K562 (cell line): ENCODE results near the gene WDR46. TPM values are rescaled to one million over a fixed set of nuclear protein-coding genes. Genes with fewer than 3 reads are reported as not detected.

Experiments
- ARID2 ChIP-seq: fragments of 450-650 bp; IDR thresholded peaks from 2 replicates; pipeline ENCODE4 v1.6.1; 2017; ENCODE audit warnings: antibody characterized with exemption, mild to moderate bottlenecking
- CTCFL ChIP-seq: IDR thresholded peaks from 2 replicates; pipeline ENCODE4 v1.6.1; 2011; ENCODE audit warnings: borderline replicate concordance, low read depth, mild to moderate bottlenecking, moderate library complexity, low read length; ENCODE audit not compliant: insufficient read depth, poor library complexity, severe bottlenecking
- JUN ChIP-seq, 2 experiments: sonication (generic) in 1 of 2; formaldehyde crosslinking in 1 of 2; IDR thresholded peaks; 2 replicates each; pipeline versions ENCODE4 v1.6.1 to v1.8.0; 2012 to 2022; ENCODE audit warnings: borderline replicate concordance in 2 of 2, mild to moderate bottlenecking in 2 of 2, improper control_type of control experiment in 1 of 2, low read depth in 1 of 2, low read length in 1 of 2, missing genetic modification reagents in 1 of 2
- JUND ChIP-seq, 2 experiments: IDR thresholded peaks; 2 replicates in 1 of 2; 3 replicates in 1 of 2; pipeline ENCODE4 v1.6.1; 2011; ENCODE audit warnings: borderline replicate concordance in 2 of 2, low read depth in 2 of 2, low read length in 2 of 2, improper control_type of control experiment in 1 of 2, missing biosample characterization in 1 of 2, missing genetic modification characterization in 1 of 2, missing genetic modification reagents in 1 of 2
- NCOR1 ChIP-seq: fragments of 450-650 bp; IDR thresholded peaks from 2 replicates; pipeline ENCODE4 v1.6.1; 2016; ENCODE audit warnings: mild to moderate bottlenecking, moderate library complexity
- NR1H2 ChIP-seq: sonication (generic); formaldehyde crosslinking; IDR thresholded peaks from 2 replicates; pipeline ENCODE4 v1.4.0; 2020; ENCODE audit warnings: mild to moderate bottlenecking, missing genetic modification reagents
- SMARCE1 ChIP-seq: fragments of 450-650 bp; IDR thresholded peaks from 2 replicates; pipeline ENCODE4 v1.7.1; 2016; ENCODE audit warnings: mild to moderate bottlenecking
- SRF ChIP-seq, 2 experiments: fragments of 250-450, 450-650 bp in 1 of 2; sonication (Bioruptor Pico) in 1 of 2; sonication (generic) in 1 of 2; formaldehyde crosslinking; IDR thresholded peaks; 2 replicates each; pipeline versions ENCODE4 v1.5.0 to v1.5.1; 2020 to 2022; ENCODE audit warnings: mild to moderate bottlenecking in 1 of 2, missing genetic modification reagents in 1 of 2
- ZNF121 ChIP-seq: sonication (generic); formaldehyde crosslinking; conservative IDR thresholded peaks from 2 replicates; pipeline ENCODE4 v1.8.0; 2022; ENCODE audit warnings: missing genetic modification reagents
- ZNF444 ChIP-seq: fragments of 250-450 bp; sonication (Bioruptor Pico); IDR thresholded peaks from 2 replicates; pipeline ENCODE4 v1.4.0; 2020; ENCODE audit warnings: mild to moderate bottlenecking, moderate library complexity
- ZNF507 ChIP-seq: conservative IDR thresholded peaks from 2 replicates; pipeline ENCODE4 v1.6.1; 2017; ENCODE audit warnings: missing genetic modification characterization, missing compliant biosample characterization
- polyA plus RNA-seq, 8 experiments: library from polyadenylated mRNA; depleted of rRNA in 4 of 8; stranded (reverse) in 5 of 8; unstranded in 3 of 8; fragments of >200 nt; fragmentation: Nextera tagmentation in 2 of 8; fragmentation: Illumina TruSeq in 1 of 8; extraction: Ambion mirVana in 2 of 8; extraction: Trizol in 1 of 8; gene quantifications; 2 replicates each; pipeline versions ENCODE4 v1.2.1 to v1.2.3, GENCODE V29; 2011 to 2014; ENCODE audit warnings: inconsistent platforms in 1 of 8, missing spikeins in 1 of 8
- total RNA-seq, 7 experiments: library from RNA; depleted of rRNA in 6 of 7; stranded (reverse); fragments of >200 nt in 6 of 7; fragmentation: Illumina TruSeq in 2 of 7; extraction: Trizol in 2 of 7; gene quantifications; 2 replicates each; pipeline versions ENCODE4 v1.2.1 to v1.2.3, GENCODE V29; 2011 to 2021; ENCODE audit warnings: low replicate concordance in 1 of 7
- TF ChIP-seq, protein P1 (sequence below): sonication (generic); formaldehyde crosslinking; IDR thresholded peaks from 2 replicates; pipeline ENCODE4 v1.8.1; 2023; ENCODE audit warnings: mild to moderate bottlenecking, missing genetic modification reagents
- TF ChIP-seq, protein P2 (sequence below): fragments of 250-450 bp; sonication (Bioruptor Pico); IDR thresholded peaks from 2 replicates; pipeline ENCODE4 v1.4.0; 2020

WDR46 gene
- total and polyA plus RNA-seq, 9 of the 15 experiments (the other 6 are each of a cell fraction or from before 2014, with no cell fraction given) = 8.9 to 146 (median 93.1) TPM

DNA sequence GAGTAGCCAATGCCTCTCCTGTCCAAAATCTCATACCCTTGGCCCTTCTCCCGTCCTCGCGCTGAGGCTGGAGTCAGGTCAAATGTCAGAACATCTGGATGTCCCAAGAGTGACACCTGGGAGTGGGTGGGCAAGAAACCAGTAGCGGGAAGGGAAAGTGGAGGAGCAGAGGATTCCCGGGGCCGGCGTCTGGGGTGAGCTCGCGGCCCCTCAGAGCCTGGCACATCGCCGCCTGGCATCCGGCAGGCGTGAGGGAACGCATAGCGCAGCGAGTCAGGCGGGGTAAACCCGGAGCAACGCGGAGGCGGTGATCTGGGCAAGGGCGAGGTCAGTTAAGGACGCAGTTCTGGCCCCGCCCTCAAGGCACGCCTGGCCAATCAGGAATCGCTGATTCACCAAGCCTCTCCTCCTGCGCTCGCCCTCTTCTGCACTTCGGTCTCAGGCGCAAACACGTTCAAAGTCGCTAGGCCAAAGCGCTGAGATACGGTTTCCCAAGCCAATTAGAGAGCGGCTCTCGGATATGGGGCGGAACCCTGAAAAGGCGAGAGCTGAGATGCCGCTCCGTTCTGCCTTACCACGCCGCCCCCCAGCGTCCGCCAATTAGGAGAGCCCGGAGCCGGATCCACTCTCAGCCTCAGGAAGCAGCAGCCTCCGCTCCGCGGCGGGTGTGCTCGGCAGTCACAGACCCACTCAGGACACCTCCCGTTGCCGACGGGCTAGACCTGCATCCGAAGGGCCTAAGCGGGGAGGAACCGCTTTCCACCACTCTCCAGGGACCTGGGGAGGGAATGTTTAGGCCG is 39.9 kb downstream of the WDR46 start (continued):
- no peak for TF ChIP-seq ZNF121 (CRISPR knock-in tag)
- TF ChIP-seq SMARCE1 = peak; percentile 21; the same call in 1 of the 2 replicates
- peak; percentile 21 for TF ChIP-seq CTCFL
- TF ChIP-seq, protein P1, sequence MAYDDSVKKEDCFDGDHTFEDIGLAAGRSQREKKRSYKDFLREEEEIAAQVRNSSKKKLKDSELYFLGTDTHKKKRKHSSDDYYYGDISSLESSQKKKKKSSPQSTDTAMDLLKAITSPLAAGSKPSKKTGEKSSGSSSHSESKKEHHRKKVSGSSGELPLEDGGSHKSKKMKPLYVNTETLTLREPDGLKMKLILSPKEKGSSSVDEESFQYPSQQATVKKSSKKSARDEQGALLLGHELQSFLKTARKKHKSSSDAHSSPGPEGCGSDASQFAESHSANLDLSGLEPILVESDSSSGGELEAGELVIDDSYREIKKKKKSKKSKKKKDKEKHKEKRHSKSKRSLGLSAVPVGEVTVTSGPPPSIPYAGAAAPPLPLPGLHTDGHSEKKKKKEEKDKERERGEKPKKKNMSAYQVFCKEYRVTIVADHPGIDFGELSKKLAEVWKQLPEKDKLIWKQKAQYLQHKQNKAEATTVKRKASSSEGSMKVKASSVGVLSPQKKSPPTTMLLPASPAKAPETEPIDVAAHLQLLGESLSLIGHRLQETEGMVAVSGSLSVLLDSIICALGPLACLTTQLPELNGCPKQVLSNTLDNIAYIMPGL (CRISPR knock-in tag) = no peak
- no peak for TF ChIP-seq ZNF444 (CRISPR knock-in tag)
- peak in 1 of 2 experiments; percentile 71; a peak in 2 of 4 replicates for TF ChIP-seq SRF (CRISPR knock-in tag; IDR thresholded peaks at IDR 0.05)
- TF ChIP-seq NCOR1 = peak; percentile 53
- TF ChIP-seq JUND (IDR thresholded peaks at IDR 0.05; ENCODE audit: borderline replicate concordance, low read depth, low read length) = peak; percentile 72
- peak; percentile 21; the same call in 1 of the 3 replicates for TF ChIP-seq JUND (tag; IDR thresholded peaks at IDR 0.05; ENCODE audit: borderline replicate concordance, low read depth, low read length)
- TF ChIP-seq ZNF507 = no peak
- TF ChIP-seq, protein P2, sequence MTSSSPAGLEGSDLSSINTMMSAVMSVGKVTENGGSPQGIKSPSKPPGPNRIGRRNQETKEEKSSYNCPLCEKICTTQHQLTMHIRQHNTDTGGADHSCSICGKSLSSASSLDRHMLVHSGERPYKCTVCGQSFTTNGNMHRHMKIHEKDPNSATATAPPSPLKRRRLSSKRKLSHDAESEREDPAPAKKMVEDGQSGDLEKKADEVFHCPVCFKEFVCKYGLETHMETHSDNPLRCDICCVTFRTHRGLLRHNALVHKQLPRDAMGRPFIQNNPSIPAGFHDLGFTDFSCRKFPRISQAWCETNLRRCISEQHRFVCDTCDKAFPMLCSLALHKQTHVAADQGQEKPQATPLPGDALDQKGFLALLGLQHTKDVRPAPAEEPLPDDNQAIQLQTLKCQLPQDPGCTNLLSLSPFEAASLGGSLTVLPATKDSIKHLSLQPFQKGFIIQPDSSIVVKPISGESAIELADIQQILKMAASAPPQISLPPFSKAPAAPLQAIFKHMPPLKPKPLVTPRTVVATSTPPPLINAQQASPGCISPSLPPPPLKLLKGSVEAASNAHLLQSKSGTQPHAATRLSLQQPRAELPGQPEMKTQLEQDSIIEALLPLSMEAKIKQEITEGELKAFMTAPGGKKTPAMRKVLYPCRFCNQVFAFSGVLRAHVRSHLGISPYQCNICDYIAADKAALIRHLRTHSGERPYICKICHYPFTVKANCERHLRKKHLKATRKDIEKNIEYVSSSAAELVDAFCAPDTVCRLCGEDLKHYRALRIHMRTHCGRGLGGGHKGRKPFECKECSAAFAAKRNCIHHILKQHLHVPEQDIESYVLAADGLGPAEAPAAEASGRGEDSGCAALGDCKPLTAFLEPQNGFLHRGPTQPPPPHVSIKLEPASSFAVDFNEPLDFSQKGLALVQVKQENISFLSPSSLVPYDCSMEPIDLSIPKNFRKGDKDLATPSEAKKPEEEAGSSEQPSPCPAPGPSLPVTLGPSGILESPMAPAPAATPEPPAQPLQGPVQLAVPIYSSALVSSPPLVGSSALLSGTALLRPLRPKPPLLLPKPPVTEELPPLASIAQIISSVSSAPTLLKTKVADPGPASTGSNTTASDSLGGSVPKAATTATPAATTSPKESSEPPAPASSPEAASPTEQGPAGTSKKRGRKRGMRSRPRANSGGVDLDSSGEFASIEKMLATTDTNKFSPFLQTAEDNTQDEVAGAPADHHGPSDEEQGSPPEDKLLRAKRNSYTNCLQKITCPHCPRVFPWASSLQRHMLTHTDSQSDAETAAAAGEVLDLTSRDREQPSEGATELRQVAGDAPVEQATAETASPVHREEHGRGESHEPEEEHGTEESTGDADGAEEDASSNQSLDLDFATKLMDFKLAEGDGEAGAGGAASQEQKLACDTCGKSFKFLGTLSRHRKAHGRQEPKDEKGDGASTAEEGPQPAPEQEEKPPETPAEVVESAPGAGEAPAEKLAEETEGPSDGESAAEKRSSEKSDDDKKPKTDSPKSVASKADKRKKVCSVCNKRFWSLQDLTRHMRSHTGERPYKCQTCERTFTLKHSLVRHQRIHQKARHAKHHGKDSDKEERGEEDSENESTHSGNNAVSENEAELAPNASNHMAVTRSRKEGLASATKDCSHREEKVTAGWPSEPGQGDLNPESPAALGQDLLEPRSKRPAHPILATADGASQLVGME (CRISPR knock-in tag) = 0 out of 2 replicates have a peak, but pooled peaks have one; percentile 58
- 0 out of 2 replicates have a peak, but pooled peaks have one; percentile 12 for TF ChIP-seq NR1H2 (CRISPR knock-in tag)
- TF ChIP-seq ARID2 = peak; percentile 43; the same call in 1 of the 2 replicates
- 0 out of 2 replicates have a peak, but pooled peaks have one; percentile 30 for TF ChIP-seq JUN (IDR thresholded peaks at IDR 0.05; ENCODE audit: borderline replicate concordance, low read depth, low read length)
- peak; percentile 80; the same call in 1 of the 2 replicates for TF ChIP-seq JUN (CRISPR knock-in tag; IDR thresholded peaks at IDR 0.05; ENCODE audit: borderline replicate concordance)
